GM21367 (cell line): Measurements from ENCODE around the gene RIT2.
"Not testable (repeated sequence)": the region's sequence is repeated elsewhere in the genome, so short reads cannot be mapped to it uniquely, and the experiment has no call there.

Experiments used
- ATAC-seq: cut with Tn5 transposase; IDR thresholded peaks from one replicate; pipeline ENCODE4 v1.9.1; 2021; ENCODE audit not compliant: unreplicated experiment

The RIT2 gene

GRCh38 chr18:42854558-42854957 lies 260.9 kb downstream of the RIT2 start:
- no peak for ATAC-seq

DNA sequence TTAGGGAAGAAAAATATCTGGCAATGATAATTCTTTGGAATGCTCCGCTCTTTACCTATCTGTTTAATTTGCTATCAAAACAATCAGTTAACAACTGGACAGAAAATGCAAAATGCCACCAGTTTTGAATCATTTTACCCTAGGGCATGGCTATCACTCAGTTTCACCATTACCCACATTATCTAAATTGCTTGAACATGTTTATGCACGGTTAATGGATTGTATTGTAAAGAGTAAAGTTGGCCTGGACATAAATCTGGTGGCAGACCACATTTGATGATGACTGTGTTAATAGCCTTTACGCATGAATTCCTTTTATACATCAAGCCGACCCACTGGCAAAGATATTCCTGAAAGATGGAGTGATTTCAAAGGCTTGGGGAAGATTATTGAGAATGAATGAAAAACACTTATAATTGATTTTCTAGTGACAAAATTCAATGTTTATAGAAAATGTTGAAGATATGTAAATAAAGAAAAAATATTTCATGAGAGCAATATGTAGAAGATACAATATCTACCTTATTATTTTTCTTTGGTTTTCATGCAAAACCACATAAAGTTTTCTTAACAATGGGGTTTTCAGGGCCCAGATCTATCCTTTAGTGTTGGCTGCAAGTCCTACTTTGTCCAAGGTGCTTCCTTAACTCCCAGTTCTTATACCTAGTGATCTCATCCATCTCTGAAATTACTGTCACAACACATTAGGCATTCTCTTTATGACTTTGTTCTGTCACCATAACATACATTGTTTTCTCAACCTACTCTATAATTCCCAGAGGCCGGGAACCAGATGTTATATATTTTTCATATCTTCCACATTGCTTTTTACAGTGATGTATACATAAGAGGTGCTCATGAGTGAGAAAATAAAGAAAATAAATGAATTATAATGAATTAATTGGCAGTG lies 265.1 kb downstream of the RIT2 start:
- no peak for ATAC-seq

DNA sequence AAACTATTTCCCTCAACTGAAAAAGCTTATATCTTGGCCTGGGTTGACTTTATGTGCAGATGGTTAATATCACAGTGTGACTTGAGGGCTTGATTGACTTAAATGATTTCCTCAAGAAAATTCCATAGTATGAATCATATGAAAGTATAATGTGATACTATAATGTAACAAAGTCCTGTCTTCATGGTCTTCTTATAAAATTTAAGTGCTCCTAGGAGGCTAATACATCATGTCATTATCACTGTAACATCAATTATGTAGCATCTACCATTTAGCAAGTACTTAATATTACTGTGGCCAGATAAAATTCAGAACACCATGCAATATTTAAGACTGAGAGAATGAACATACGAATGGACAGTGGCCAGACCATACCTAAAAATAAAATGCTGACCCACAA lies 276.1 kb downstream of the RIT2 start:
- no peak for ATAC-seq

DNA sequence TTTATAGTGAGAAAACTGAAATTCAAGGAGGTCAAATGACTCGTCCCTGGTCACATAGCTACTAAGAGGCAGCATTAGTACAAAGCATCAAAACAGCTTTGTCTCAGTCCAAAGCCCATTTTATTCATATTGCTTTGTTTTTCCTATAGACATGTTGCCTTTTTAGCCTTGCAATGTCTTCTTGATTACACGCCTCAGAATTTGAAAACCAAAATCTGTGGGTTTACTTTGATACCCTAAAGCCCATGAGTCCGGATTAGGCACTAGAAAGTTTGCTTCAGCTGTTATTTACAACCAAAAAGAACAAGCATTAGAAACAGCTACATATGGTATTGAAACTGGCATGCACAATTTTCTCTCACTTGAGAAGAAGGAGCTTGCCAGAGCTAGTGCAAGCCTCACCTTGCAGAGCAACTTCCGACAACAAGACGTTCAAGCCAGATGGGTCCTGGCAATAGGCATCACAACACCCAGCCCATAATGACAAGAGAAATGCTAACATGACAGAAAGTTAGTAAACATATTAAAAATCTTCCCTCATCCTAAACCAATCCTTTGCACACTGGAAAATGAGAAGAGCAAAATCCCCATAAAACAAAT lies 276.8 kb downstream of the RIT2 start:
- ATAC-seq: no peak

- ATAC-seq: no peak
These were observed 284.5 kb downstream of the RIT2 start for GRCh38 chr18:42830936-42831335.

GRCh38 chr18:42828881-42829280 lies 286.6 kb downstream of the RIT2 start:
- ATAC-seq: no peak

DNA sequence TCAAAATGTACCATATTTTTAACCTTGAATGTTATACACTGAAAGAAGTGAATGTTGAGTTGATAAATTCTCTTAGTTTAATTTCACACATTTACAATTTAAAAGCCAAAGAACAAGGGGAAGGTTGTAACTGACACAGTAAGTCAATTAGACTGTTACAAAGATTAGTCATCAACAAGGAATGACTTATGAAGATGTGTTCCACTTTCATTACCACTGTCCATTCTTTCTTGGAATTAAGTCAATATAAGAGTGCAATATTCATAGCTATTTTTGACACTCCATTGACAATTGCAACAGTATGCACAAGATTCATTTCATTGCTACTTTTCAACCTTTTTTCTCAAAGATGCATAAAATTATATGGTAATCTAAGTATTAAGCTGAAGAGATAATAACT lies 291.3 kb downstream of the RIT2 start:
- no peak for ATAC-seq

GRCh38 chr18:42822711-42823110 lies 292.8 kb downstream of the RIT2 start:
- no peak for ATAC-seq

GRCh38 chr18:42821492-42821891 lies 294.0 kb downstream of the RIT2 start:
- no peak for ATAC-seq

- no peak for ATAC-seq
These were observed 300.9 kb downstream of the RIT2 start for GRCh38 chr18:42814618-42815017.

- no peak for ATAC-seq
These were observed 301.3 kb downstream of the RIT2 start for GRCh38 chr18:42814184-42814583.

- no peak for ATAC-seq
These were observed 301.9 kb downstream of the RIT2 start for GRCh38 chr18:42813570-42813969.

DNA sequence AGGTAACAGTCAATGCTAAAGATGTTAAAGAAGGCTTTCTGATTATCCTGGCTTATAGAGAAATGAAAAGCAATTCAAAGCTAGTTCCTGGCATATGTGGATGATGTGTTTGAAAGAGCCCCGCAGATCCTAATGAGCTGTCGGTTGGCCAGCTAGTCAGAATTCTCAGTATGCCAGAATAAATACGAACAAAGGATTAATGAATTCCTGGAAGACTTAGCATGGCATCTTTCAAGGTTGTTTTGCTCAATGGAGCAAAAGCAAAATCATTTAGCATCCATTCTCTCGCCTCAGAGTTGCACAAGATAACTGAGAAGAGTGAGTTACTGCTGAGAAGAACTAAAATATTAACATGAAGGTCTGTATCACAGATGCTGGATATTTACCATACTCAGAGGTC lies 307.6 kb downstream of the RIT2 start:
- ATAC-seq: no peak

- no peak for ATAC-seq
These were observed 313.8 kb downstream of the RIT2 start for GRCh38 chr18:42801706-42802105.

DNA sequence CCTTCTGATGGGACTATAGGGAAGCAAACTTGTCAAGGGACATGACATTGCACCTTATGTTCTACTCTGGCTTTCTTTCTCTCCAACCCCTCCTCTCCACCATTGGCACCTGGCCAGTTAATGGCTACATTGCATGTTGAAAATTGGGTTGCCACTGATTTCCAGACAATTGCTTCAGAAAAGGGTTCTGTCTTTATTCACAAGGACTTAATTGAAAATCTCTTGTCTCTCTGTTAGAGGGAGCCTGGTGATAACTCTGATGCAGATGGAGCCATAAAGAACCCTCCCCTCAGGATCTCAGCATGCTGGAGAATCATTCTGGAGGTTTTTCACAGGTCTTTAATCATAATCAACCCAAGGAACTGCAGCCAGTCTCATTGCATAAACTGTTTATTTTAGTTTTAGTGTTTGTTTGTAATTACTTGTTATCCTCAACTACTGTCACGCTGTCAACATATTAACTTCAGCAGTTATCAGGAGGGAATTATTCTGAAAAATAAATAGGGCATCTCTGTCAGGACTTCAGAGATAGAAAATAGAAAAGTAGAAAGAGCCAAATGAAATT lies 316.8 kb downstream of the RIT2 start:
- ATAC-seq: no peak

GRCh38 chr18:42795213-42795789 lies 320.2 kb downstream of the RIT2 start:
- not testable (repeated sequence) for ATAC-seq

DNA sequence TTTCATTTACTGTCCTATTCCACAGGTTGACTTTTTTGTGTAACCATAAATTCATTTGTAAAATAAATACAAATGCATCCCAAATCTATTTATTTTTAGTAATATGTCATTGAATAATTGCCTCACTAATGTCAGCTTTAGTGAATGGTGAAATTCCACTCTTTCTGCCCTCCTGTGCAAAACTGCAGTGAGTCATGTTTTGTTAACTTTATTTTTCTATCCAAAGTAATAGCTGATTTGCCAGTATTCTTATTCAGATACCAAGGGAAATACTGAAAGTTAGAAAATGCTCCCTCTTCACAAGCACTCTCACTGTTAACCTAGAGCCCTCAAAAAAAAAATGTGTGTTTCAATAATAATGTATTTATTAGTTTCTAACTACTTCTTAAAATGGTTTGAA lies 322.8 kb downstream of the RIT2 start:
- ATAC-seq: no peak

- no peak for ATAC-seq
These were observed 330.9 kb downstream of the RIT2 start for GRCh38 chr18:42784632-42785031.

- ATAC-seq: no peak
These were observed 332.6 kb downstream of the RIT2 start for GRCh38 chr18:42782929-42783328.

DNA sequence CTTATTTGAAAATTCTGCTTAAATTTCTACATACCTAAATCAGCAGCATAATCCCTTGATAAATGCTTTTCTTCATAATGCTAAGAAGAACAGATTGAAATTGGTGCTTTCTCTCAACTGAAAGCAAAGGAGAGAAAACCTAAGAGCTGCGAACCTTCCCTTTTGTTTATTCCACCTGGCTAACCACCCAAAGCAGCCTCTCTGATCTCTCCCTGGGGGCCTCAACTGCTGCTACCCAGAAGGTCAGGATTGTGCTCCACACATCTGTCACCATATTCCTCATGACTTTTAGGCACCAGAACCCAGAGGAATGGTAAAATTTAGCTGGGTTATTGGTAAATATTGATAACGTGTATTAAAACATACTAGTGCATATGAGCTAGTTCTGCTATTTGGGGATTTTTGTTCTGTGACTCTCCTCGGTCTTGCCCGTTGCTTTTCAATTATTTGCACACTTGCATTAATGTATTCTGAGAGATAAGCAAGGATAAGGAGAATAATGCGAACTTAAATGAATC lies 334.1 kb downstream of the RIT2 start:
- ATAC-seq: no peak

DNA sequence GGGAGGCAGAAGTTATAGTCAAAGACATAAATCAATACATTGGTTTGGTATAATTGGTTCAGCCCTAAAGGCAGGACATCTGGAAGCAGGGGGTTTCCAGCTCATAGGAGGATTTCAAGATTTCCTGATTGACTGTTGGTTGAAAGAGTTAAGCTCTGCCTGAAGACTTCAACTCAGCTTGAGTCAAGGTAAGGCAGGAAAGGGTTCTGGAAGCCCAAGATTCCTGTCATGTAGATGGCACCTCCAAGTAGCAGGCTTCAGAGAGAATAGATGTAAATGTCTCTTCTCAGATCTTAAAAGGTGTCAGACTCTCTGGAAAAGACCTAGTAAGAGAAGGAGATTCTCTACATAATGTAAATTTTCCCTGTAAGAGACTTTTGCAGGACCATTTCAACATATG lies 335.3 kb downstream of the RIT2 start:
- no peak for ATAC-seq
